ENCODE results near the gene PRRT4. TPM values are rescaled to one million over a fixed set of nuclear protein-coding genes. Genes with fewer than 3 reads are reported as not detected.

PRRT4 gene
- total and polyA plus RNA-seq, 4 donors: 0.23 to 5.8 (median 0.28) TPM; not detected in 1

DNA sequence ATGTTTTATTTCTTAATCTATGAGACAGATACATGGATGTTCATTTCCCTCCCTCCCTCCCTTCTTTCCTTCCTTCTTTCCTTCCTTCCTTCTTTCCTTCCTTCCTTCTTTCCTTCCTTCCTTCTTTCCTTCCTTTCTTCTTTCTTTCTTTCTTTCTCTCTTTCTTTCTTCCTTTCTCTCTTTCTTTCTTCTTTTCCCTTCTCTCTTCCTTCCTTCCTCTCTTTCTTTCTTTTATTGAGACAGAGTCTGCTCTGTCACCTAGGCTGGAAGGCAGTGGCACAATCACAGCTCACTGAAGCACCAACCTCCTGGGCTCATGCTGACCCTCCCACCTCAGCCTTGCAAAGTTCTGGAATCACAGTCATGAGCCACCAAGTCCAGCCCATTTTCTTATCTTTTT lies 5.5 kb upstream of the PRRT4 start:
- Histone ChIP-seq H3K9me3 (ENCODE audit: control insufficient read depth, low read length) (no peaks in the 10 kb centered on the region), H3K4me1 (ENCODE audit: control insufficient read depth in 1 of 2, insufficient read depth in 2 of 2, low read length in 2 of 2) (no peaks in the 10 kb centered on the region), H3K27me3 (ENCODE audit: control insufficient read depth in 1 of 2, insufficient read depth in 2 of 2, low read length in 1 of 2) (peaks cover 0 to 2% of the 10 kb centered on the region in 2 donors), H3K36me3 (ENCODE audit: control insufficient read depth in 1 of 2, insufficient read depth in 2 of 2, low read length in 1 of 2) (no peaks in the 10 kb centered on the region), H3K27ac (ENCODE audit: low read depth in 1 of 2, low read length in 2 of 2) (no peak overlapping the region), H3K4me3 (ENCODE audit: low read length in 2 of 2) (no peak overlapping the region)
- DNase-seq (no peak), ATAC-seq (ENCODE audit: low FRiP score) (no peak)
- intact Hi-C loops (cut with DNase I): no loop called here

DNA sequence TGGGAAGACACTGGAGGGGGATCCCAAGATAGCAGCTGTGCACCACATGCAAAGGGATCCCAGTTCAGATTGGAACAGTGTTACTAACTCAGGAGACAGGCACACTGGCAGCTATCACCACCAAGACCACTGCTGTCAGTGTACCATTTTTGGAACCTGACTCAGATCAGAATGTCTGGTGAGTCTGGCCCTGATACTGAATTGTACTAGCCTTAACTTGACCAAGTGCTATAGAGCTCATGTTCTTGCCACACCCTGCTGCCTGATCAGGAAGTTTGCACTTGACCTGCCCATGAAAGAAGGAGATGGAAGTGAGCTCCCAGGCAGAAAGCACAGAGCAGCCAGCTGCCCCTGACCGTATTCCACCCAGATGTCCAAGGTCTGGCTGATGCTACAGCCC lies 4.8 kb upstream of the PRRT4 start:
- DNase-seq (no peak), ATAC-seq (ENCODE audit: low FRiP score) (no peak)
- H3K36me3 ChIP-seq (ENCODE audit: control insufficient read depth in 1 of 2, insufficient read depth in 2 of 2, low read length in 1 of 2): no peaks in the 10 kb centered on the region
- H3K9me3 ChIP-seq (ENCODE audit: control insufficient read depth, low read length): no peaks in the 10 kb centered on the region
- H3K27me3 ChIP-seq (ENCODE audit: control insufficient read depth in 1 of 2, insufficient read depth in 2 of 2, low read length in 1 of 2): peaks cover 0 to 2% of the 10 kb centered on the region in 2 donors
- H3K4me3 ChIP-seq (ENCODE audit: low read length in 2 of 2): no peak overlapping the region
- WGBS, 2 donors: 60 to 66% methylated on average over 1 of the region's 1 CpG
- no peaks in the 10 kb centered on the region for H3K4me1 ChIP-seq (ENCODE audit: control insufficient read depth in 1 of 2, insufficient read depth in 2 of 2, low read length in 2 of 2)
- no peak overlapping the region for H3K27ac ChIP-seq (ENCODE audit: low read depth in 1 of 2, low read length in 2 of 2)
- intact Hi-C loops (cut with DNase I): no loop called here

- Histone ChIP-seq H3K4me3 (ENCODE audit: low read length in 2 of 2) (no peak overlapping the region), H3K4me1 (ENCODE audit: control insufficient read depth in 1 of 2, insufficient read depth in 2 of 2, low read length in 2 of 2) (no peaks in the 10 kb centered on the region), H3K27ac (ENCODE audit: low read depth in 1 of 2, low read length in 2 of 2) (no peak overlapping the region), H3K36me3 (ENCODE audit: control insufficient read depth in 1 of 2, insufficient read depth in 2 of 2, low read length in 1 of 2) (no peaks in the 10 kb centered on the region), H3K27me3 (ENCODE audit: control insufficient read depth in 1 of 2, insufficient read depth in 2 of 2, low read length in 1 of 2) (peaks cover 0 to 2% of the 10 kb centered on the region in 2 donors), H3K9me3 (ENCODE audit: control insufficient read depth, low read length) (no peaks in the 10 kb centered on the region)
- intact Hi-C loops (cut with DNase I): no loop called here
- DNase-seq: no peak
- no peak for ATAC-seq (ENCODE audit: low FRiP score)
- WGBS, 2 donors: 92 to 94% methylated on average over 2 of the region's 2 CpGs
Observed at GRCh38 chr7:128365432-128365831, 3.9 kb upstream of the PRRT4 start.

DNA sequence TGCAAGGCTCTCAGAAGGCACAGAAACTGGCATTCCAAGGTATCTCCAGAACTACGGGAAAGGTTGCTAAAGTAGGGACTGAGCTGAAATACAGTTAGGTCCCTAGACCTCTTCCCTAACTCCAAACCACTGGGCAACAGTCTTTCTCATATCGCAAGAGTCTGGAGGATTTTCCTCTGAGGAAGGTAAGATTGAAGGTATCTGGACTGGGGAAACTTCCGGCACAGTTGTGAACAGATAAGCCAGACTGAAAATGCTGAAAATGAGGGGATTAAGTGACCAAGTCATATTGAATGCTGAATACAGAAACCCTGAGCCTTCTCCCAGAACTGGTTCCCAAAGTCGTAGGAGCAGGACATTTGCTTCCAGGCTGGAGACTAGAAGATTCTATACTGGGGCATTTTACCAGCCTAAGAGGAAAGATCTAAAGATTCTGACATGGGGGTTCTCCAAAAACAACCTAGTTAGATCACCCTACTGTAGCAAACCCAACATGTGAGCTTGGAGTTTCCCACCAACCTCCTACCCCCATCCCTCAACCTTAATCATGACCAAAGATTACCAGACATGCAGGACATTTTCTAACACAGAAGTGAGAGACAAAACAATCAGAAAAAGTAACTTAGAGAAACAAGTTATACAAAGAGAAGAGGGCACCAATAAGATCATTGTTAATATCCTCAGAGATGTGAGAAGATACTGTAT lies 2.8 kb upstream of the PRRT4 start:
- H3K4me3 ChIP-seq (ENCODE audit: low read length in 2 of 2): no peak overlapping the region
- H3K36me3 ChIP-seq (ENCODE audit: control insufficient read depth in 1 of 2, insufficient read depth in 2 of 2, low read length in 1 of 2): no peaks in the 10 kb centered on the region
- no peaks in the 10 kb centered on the region for H3K9me3 ChIP-seq (ENCODE audit: control insufficient read depth, low read length)
- no peak for ATAC-seq (ENCODE audit: low FRiP score)
- 68 to 69% methylated on average over 4 of the region's 4 CpGs for WGBS, 2 donors
- H3K27ac ChIP-seq (ENCODE audit: low read depth in 1 of 2, low read length in 2 of 2): no peak overlapping the region
- H3K4me1 ChIP-seq (ENCODE audit: control insufficient read depth in 1 of 2, insufficient read depth in 2 of 2, low read length in 2 of 2): no peaks in the 10 kb centered on the region
- peaks cover 0 to 2% of the 10 kb centered on the region in 2 donors for H3K27me3 ChIP-seq (ENCODE audit: control insufficient read depth in 1 of 2, insufficient read depth in 2 of 2, low read length in 1 of 2)
- DNase-seq: no peak
- intact Hi-C loops (cut with DNase I): no loop called here

GRCh38 chr7:128363261-128363721 lies 1.8 kb upstream of the PRRT4 start:
- no peak overlapping the region for H3K27ac ChIP-seq (ENCODE audit: low read depth in 1 of 2, low read length in 2 of 2)
- H3K4me3 ChIP-seq (ENCODE audit: low read length in 2 of 2): no peak overlapping the region
- H3K4me1 ChIP-seq (ENCODE audit: control insufficient read depth in 1 of 2, insufficient read depth in 2 of 2, low read length in 2 of 2): no peaks in the 10 kb centered on the region
- ATAC-seq (ENCODE audit: low FRiP score): no peak
- 83% methylated on average over 6 of the region's 6 CpGs for WGBS, 2 donors
- no peak for DNase-seq
- no peaks in the 10 kb centered on the region for H3K36me3 ChIP-seq (ENCODE audit: control insufficient read depth in 1 of 2, insufficient read depth in 2 of 2, low read length in 1 of 2)
- H3K27me3 ChIP-seq (ENCODE audit: control insufficient read depth in 1 of 2, insufficient read depth in 2 of 2, low read length in 1 of 2): peaks cover 0 to 2% of the 10 kb centered on the region in 2 donors
- H3K9me3 ChIP-seq (ENCODE audit: control insufficient read depth, low read length): no peaks in the 10 kb centered on the region
- intact Hi-C loops (cut with DNase I): no loop called here

- no peak for ATAC-seq (ENCODE audit: low FRiP score)
- Histone ChIP-seq H3K4me3 (ENCODE audit: low read length in 2 of 2) (no peak overlapping the region), H3K36me3 (ENCODE audit: control insufficient read depth in 1 of 2, insufficient read depth in 2 of 2, low read length in 1 of 2) (no peaks in the 10 kb centered on the region), H3K9me3 (ENCODE audit: control insufficient read depth, low read length) (no peaks in the 10 kb centered on the region), H3K27me3 (ENCODE audit: control insufficient read depth in 1 of 2, insufficient read depth in 2 of 2, low read length in 1 of 2) (peaks cover 0 to 2% of the 10 kb centered on the region in 2 donors), H3K4me1 (ENCODE audit: control insufficient read depth in 1 of 2, insufficient read depth in 2 of 2, low read length in 2 of 2) (no peaks in the 10 kb centered on the region), H3K27ac (ENCODE audit: low read depth in 1 of 2, low read length in 2 of 2) (no peak overlapping the region)
- DNase-seq: no peak
- 74 to 79% methylated on average over 4 of the region's 4 CpGs for WGBS, 2 donors
- intact Hi-C loops (cut with DNase I): no loop called here
Observed at GRCh38 chr7:128362670-128363069, 1.2 kb upstream of the PRRT4 start.

GRCh38 chr7:128360359-128360678 lies 1.2 kb downstream of the PRRT4 start:
- intact Hi-C loops (cut with DNase I): no loop called here
- no peaks in the 10 kb centered on the region for H3K4me1 ChIP-seq (ENCODE audit: control insufficient read depth in 1 of 2, insufficient read depth in 2 of 2, low read length in 2 of 2)
- ATAC-seq (ENCODE audit: low FRiP score) (peak; percentile 31), DNase-seq (no peak)
- H3K27me3 ChIP-seq (ENCODE audit: control insufficient read depth in 1 of 2, insufficient read depth in 2 of 2, low read length in 1 of 2): peaks cover 0 to 2% of the 10 kb centered on the region in 2 donors
- no peaks in the 10 kb centered on the region for H3K36me3 ChIP-seq (ENCODE audit: control insufficient read depth in 1 of 2, insufficient read depth in 2 of 2, low read length in 1 of 2)
- WGBS, 2 donors: 23 to 28% methylated on average over 9 of the region's 9 CpGs
- no peak overlapping the region for H3K27ac ChIP-seq (ENCODE audit: low read depth in 1 of 2, low read length in 2 of 2)
- no peaks in the 10 kb centered on the region for H3K9me3 ChIP-seq (ENCODE audit: control insufficient read depth, low read length)
- H3K4me3 ChIP-seq (ENCODE audit: low read length in 2 of 2): no peak overlapping the region

DNA sequence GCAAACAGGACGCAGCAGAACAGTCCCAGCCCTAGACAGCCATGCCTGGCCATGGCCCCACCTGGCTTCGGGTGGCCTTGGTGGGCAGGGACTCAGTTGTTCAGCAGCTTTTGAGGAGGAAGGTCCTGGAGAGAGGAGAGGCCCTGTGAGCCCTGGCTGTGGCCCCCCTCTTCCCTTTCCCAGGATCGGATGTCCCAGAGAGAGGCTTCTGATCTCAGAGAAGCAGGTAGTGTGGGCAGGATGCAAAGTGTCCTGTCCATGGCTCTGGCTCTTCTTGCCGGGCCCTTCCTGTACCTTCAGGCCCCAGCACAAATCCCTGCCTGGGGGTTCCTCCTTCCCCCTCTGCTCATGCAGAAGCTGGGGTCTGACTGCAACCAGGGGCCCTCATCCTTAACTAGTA lies 1.6 kb downstream of the PRRT4 start:
- H3K4me1 ChIP-seq (ENCODE audit: control insufficient read depth in 1 of 2, insufficient read depth in 2 of 2, low read length in 2 of 2): no peaks in the 10 kb centered on the region
- no peaks in the 10 kb centered on the region for H3K36me3 ChIP-seq (ENCODE audit: control insufficient read depth in 1 of 2, insufficient read depth in 2 of 2, low read length in 1 of 2)
- WGBS, 2 donors: 92 to 94% methylated on average over 3 to 4 of the region's 4 CpGs
- no peaks in the 10 kb centered on the region for H3K27me3 ChIP-seq (ENCODE audit: control insufficient read depth in 1 of 2, insufficient read depth in 2 of 2, low read length in 1 of 2)
- H3K27ac ChIP-seq (ENCODE audit: low read depth in 1 of 2, low read length in 2 of 2): no peak overlapping the region
- no peak overlapping the region for H3K4me3 ChIP-seq (ENCODE audit: low read length in 2 of 2)
- H3K9me3 ChIP-seq (ENCODE audit: control insufficient read depth, low read length): no peaks in the 10 kb centered on the region
- DNase-seq (no peak), ATAC-seq (ENCODE audit: low FRiP score) (no peak)
- intact Hi-C loops (cut with DNase I): no loop called here

- intact Hi-C loops (cut with DNase I): no loop called here
- WGBS, 2 donors: 95% methylated on average over 12 of the region's 12 CpGs
Observed at GRCh38 chr7:128359336-128359735, 2.2 kb downstream of the PRRT4 start.

More at GRCh38 chr7:128359336-128359735, 2.2 kb downstream of the PRRT4 start:
- no peaks in the 10 kb centered on the region for H3K9me3 ChIP-seq (ENCODE audit: control insufficient read depth, low read length)
- H3K4me1 ChIP-seq (ENCODE audit: control insufficient read depth in 1 of 2, insufficient read depth in 2 of 2, low read length in 2 of 2): no peaks in the 10 kb centered on the region
- H3K27me3 ChIP-seq (ENCODE audit: control insufficient read depth in 1 of 2, insufficient read depth in 2 of 2, low read length in 1 of 2): no peaks in the 10 kb centered on the region
- DNase-seq: no peak
- H3K27ac ChIP-seq (ENCODE audit: low read depth in 1 of 2, low read length in 2 of 2): no peak overlapping the region
- no peak overlapping the region for H3K4me3 ChIP-seq (ENCODE audit: low read length in 2 of 2)
- ATAC-seq (ENCODE audit: low FRiP score): no peak
- no peaks in the 10 kb centered on the region for H3K36me3 ChIP-seq (ENCODE audit: control insufficient read depth in 1 of 2, insufficient read depth in 2 of 2, low read length in 1 of 2)
